Activated T-cell treated with anti-CD3 and anti-CD28 coated beads, Interleukin-2, amount 50 U/mL, for 24 hours (primary cell): ENCODE data around the gene ENG.
A peak's percentile ranks its signal among the peaks of the same experiment; 100 is the strongest.
"Not testable (repeated sequence)": the region's sequence is repeated elsewhere in the genome, so short reads cannot be mapped to it uniquely, and the experiment has no call there.

Experiments
- DNase-seq: peaks from one replicate; pipeline ENCODE4 v3.0.0-alpha.2; 2020
- H3K27ac Mint-ChIP-seq: 2 replicates; pipeline ENCODE4 v1.8.0; 2020; ENCODE audit warnings: mild to moderate bottlenecking, mixed read lengths
- H3K27me3 Mint-ChIP-seq: 2 replicates; pipeline ENCODE4 v1.8.0; 2020; ENCODE audit warnings: mixed read lengths
- H3K36me3 Mint-ChIP-seq: 2 replicates; pipeline ENCODE4 v1.8.0; 2020; ENCODE audit warnings: low read depth, mixed read lengths
- H3K4me1 Mint-ChIP-seq: 2 replicates; pipeline ENCODE4 v1.8.0; 2020; ENCODE audit warnings: low read depth, mixed read lengths
- H3K4me3 Mint-ChIP-seq: 2 replicates; pipeline ENCODE4 v1.8.0; 2020; ENCODE audit warnings: mild to moderate bottlenecking, moderate library complexity, mixed read lengths
- H3K9me3 Mint-ChIP-seq: 2 replicates; pipeline ENCODE4 v1.8.0; 2020; ENCODE audit warnings: mixed read lengths

Gene ENG

DNA sequence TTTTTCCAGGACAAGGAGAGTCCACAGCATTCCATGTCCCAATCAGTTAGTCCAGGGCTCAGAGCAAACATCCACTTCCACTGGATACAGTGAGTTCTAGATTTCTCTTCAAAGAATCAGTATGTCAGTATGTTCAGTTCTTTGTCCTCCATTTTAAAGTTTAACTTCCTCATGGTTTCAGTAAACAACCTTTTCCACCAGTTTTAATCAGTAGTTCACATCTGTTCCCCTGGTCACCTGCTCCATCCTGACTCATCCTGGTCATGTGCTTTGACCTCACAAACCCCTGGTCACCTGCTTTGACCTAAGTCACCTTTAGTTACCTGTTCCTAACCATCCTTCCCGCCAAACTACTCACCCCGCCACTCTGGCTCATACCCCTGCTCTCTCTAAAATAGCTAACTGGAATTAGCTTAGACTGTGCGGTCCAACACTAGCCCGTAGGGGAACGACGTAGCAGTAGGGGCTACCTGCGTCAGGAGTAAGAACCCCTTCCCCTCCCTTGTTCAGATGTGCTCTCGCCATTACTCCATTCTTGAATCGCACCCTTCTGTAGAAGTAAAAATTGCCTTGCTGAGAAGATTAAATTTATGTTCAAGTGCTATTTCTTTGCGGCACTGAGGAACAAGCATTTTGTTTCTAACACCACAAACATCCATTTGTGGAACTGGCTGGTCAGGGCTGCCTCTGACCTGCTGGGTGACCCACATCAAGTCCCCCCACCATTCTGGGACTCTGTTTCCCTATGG is 5.5 kb downstream of the ENG start:
- H3K4me1 Mint-ChIP-seq: peaks cover 16% of the 10 kb centered on the region
- no peak for DNase-seq
- H3K27ac Mint-ChIP-seq: no peak overlapping the region
- peaks cover 12% of the 10 kb centered on the region for H3K9me3 Mint-ChIP-seq
- H3K4me3 Mint-ChIP-seq: no peak overlapping the region
- no peaks in the 10 kb centered on the region for H3K27me3 Mint-ChIP-seq
- H3K36me3 Mint-ChIP-seq: peaks cover 26% of the 10 kb centered on the region

DNA sequence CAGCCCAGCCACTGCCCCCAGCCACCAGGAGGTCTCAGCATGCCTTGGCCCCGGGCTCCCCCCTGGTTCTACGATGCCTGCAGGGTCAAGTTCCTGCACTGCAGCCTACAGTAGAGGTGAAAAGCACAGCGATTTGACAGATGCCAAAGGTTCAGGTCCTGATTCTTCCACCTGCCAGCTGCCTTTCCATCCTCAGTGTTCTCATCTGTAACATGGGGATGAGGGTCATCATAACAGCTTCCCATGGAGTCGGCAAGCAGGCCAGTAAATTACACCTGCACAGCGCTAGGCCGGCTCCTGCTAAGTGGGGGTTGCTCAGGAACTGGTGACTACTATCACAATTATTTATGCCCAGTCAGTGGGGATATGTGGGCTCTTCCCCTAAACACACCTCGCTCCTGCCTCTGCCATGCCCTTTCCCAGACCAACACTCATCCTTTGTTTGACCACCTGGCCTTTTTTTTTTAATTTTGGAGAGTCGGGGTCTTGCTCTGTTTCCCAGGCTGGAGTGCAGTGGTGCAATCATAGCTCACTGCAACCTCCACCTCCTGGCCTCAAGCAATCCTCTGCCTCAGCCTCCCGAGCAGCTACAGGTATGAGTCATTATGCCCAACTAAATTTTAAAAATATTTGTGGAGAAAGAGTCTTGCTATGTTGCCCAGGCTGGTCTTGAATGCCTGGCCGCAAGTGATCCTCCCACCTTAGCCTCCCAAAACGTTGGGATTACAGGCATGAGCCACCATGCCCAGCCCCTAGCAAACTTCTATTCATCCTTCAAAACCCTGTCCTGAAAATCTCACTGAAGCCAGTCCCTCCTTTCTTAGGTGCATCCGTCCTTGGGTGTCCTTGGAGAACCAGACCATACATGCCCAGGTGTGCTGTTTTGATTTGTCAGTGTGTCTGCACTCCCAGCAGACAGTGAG is 6.4 kb downstream of the ENG start:
- no peak for DNase-seq
- no peak overlapping the region for H3K4me3 Mint-ChIP-seq
- peaks cover 12% of the 10 kb centered on the region for H3K9me3 Mint-ChIP-seq
- no peaks in the 10 kb centered on the region for H3K27me3 Mint-ChIP-seq
- H3K36me3 Mint-ChIP-seq: peaks cover 25% of the 10 kb centered on the region
- peaks cover 12% of the 10 kb centered on the region for H3K4me1 Mint-ChIP-seq
- no peak overlapping the region for H3K27ac Mint-ChIP-seq

DNA sequence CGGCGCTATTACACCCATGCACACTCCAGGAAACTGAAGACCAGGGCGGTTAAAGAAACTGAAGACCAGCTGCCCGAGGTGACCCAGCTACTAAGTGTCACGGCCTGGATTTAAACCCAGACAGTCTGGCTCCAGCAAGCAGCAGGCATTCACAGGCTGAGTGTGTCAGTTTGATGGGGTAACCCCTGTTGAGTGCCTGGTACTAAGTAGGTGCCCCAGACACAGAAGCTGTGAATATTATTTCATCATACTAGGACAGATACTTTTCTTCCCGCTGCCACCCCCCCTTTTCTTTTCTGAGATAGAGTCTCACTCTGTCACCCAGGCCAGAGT is 7.3 kb downstream of the ENG start:
- Mint-ChIP-seq H3K27me3 (no peaks in the 10 kb centered on the region), H3K36me3 (peaks cover 25% of the 10 kb centered on the region), H3K27ac (no peak overlapping the region), H3K4me3 (no peak overlapping the region), H3K9me3 (peaks cover 12% of the 10 kb centered on the region), H3K4me1 (peaks cover 3% of the 10 kb centered on the region)
- DNase-seq: no peak

DNA sequence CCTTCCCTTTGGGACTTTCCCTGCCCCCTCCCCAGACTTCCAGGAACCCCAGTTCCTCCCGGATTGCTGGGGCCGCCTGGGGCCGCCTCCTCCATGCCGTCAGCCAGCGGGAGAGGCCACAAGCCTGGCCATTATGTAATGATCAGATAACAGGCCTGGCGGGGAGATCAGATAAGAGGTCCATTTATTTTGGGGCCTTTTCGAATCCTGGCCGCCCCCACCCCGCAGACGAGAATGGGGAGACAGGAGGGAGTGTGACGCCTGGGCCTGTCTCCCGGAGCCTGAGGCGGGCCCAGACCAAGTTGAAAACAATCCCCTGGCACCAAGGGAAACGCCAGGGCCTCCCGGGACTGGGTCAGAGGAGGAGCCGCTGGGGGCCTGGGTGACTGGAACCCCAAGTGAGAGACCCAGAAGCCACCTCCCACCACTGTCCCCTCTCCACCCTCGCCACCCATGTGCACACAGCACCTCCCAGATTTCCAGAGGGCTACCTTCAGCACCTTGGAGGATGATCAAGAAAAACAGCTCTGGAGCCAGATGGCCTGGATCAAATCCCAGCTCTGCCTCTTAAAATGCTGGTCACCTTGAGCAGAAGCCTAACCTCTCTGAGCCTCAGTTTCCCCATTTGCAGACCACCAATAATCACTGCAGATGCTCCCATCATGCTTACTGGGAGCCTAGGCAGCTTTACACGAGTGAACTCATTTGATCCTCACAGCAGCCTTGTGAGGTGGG is 7.8 kb downstream of the ENG start:
- DNase-seq: no peak
- H3K4me1 Mint-ChIP-seq: no peaks in the 10 kb centered on the region

DNA sequence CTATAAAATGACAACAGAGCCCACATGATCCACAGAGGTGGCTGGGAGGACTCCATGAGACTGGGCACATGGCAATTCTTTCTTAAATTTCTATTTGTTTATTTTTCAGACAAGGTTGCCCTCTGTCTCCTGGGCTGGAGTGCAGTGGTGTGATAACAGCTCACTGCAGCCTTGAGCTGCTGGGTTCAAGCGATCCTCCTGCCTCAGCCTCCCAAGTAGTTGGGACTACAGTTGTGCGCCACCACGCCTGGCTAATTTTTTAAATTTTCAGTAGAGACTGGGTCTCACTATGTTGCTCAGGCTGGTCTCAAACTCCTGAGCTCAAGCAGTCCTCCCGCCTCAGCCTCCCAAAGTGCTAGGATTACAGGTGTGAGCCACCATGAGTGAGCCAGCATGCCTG is 8.8 kb downstream of the ENG start:
- not testable (repeated sequence) for DNase-seq, H3K27me3 Mint-ChIP-seq, H3K27ac Mint-ChIP-seq, H3K4me1 Mint-ChIP-seq, H3K4me3 Mint-ChIP-seq
- peaks cover 22% of the 10 kb centered on the region for H3K36me3 Mint-ChIP-seq
- H3K9me3 Mint-ChIP-seq: peaks cover 12% of the 10 kb centered on the region

More for the DNA sequence above, 7.8 kb downstream of the ENG start:
- Mint-ChIP-seq H3K36me3 (peaks cover 25% of the 10 kb centered on the region), H3K27me3 (no peaks in the 10 kb centered on the region), H3K9me3 (peaks cover 12% of the 10 kb centered on the region), H3K27ac (no peak overlapping the region), H3K4me3 (no peak overlapping the region)

DNA sequence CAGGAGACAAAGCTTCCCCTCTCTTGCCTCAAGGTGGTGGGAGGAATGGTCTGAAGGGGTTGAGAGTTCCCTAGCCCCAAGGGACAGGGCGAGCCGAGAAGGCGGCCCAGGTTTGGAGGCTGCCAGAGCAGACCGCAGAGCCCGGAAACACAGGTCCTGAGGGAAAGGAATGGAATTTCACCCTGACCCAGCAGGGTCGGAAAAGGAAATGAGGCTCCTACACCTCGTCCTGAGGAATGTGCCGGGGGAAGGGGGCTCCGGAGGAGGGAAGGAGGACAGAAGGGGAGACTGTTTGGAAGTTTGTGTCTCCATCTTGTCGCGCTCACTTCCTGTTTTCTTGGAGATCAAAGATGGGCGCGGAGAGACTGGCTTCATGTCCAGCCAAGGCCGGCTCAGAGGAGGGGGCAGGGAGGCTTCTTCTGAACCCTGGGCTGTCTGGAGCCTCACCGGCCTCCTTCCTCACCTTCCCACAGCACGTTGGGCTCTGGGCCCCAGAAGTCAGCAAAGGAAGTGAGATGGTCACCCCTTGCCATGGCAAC is 9.6 kb downstream of the ENG start:
- Mint-ChIP-seq H3K9me3 (peaks cover 12% of the 10 kb centered on the region), H3K36me3 (peaks cover 17% of the 10 kb centered on the region), H3K4me3 (no peak overlapping the region), H3K27ac (no peak overlapping the region), H3K27me3 (no peaks in the 10 kb centered on the region), H3K4me1 (no peaks in the 10 kb centered on the region)
- DNase-seq: no peak

DNA sequence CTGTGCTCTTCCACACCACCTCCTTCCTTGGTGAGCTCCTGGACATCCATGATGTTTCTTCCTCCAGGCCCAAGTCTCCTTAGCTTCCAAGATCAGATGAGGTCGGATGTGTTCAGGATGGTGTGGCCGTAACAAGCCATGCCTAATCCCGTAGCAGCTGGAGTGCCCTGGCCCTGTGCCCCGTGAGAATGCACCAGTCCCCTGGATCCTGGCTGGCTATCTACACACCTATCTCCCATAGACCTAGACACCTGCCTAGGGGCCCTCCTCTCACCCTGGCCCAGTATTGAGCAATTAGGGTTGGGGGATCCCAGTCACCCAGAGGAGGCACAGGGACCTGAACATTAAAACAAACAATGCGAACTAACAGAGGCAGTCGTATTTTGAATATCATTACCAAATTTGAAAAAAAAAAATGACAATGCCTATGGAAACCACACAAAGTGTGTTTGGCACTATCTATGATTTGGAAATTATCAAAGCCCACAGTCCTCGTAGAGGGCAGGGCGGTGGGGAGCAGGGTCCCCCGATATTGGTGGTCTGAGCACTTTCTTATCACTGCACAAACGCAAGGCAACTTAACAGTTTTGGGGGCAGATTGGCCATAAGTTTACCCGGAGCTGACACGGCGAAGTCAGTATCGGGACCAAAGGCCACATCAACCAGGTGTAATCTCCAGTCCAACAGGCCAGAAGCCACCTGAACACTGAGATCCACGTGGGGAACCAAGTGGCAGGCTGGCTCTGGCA is 13.2 kb downstream of the ENG start:
- H3K9me3 Mint-ChIP-seq: no peaks in the 10 kb centered on the region
- H3K4me3 Mint-ChIP-seq: no peak overlapping the region
- H3K27me3 Mint-ChIP-seq: no peaks in the 10 kb centered on the region
- H3K27ac Mint-ChIP-seq: no peak overlapping the region
- DNase-seq: no peak
- H3K4me1 Mint-ChIP-seq: no peaks in the 10 kb centered on the region
- H3K36me3 Mint-ChIP-seq: no peaks in the 10 kb centered on the region

DNA sequence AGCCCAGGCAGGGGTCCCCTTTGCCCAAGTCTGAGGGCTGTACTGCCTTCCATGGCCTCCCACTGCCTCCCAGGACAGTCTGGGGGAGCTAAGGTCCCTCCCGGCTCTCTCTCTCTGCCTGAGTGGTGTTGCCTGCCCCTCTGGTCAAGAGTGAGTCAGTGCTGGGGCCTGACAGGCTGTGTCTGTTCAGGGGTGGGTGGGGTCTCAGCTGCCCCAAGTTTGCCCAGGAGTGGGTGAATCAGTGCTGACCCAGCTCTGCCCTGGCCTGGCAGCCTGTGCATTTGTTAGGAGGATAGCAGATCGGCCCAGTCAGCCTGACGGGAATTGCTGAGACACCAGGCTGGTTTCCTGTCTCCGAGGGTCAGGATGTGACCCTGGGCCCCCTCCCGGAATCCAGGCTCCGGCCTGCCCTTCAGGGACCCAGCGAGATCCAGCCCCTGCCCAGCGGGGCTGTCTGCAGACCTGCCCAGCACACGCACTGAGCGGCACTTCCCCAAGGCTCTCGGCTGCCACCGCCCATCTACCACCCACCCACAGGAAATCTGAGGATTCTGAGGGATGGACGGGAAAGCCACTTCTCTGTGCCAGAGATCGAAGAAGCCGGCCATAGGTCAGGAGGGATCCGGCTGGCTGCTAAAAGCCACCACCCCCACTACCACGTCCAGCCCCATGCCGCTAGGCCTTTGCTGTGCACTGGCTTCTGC is 15.9 kb downstream of the ENG start:
- H3K27me3 Mint-ChIP-seq: no peaks in the 10 kb centered on the region
- DNase-seq: no peak
- no peaks in the 10 kb centered on the region for H3K36me3 Mint-ChIP-seq
- H3K9me3 Mint-ChIP-seq: no peaks in the 10 kb centered on the region
- peaks cover 13% of the 10 kb centered on the region for H3K4me1 Mint-ChIP-seq
- no peak overlapping the region for H3K27ac Mint-ChIP-seq
- no peak overlapping the region for H3K4me3 Mint-ChIP-seq

DNA sequence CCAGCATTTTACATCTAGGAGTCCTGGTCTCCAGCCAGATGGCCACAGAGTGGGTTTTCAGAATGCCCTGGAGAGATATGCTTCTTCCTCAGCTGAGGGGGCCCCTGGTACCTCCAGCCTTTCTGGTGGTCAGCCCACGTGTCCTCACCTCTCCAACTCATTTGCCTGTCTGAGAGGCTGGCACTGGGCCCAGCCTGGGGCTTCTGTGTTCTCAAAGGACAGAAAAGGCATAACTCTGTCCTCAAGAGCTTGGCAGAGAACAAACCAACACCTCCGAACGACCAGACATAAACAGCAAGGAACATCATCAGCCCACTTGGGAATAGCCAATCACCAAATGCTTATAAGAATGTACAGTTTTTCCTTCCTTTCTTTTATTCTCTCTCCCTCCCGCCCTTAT is 17.1 kb downstream of the ENG start:
- Mint-ChIP-seq H3K27me3 (no peaks in the 10 kb centered on the region), H3K4me3 (no peak overlapping the region), H3K27ac (no peak overlapping the region), H3K9me3 (no peaks in the 10 kb centered on the region), H3K4me1 (peaks cover 20% of the 10 kb centered on the region), H3K36me3 (no peaks in the 10 kb centered on the region)
- DNase-seq: no peak

DNA sequence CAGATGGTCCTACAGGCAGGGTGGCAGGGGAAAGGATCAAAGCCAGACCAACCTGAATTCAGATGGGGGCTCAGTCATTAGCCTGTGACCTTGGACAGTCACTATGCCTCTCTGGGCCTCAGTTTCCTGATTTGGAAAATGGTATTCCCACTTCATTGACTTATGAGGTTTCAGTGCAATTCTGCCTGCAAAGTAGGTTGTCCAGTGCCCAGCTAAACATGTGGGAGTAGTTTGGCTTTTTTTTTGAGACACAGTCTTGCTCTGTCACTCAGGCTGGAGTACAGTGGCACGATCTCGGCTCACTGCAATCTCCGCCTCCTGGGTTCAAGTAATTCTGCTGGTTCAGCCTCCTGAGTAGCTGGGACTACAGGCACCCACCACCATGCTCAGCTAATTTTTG is 17.9 kb downstream of the ENG start:
- H3K36me3 Mint-ChIP-seq, DNase-seq, H3K27ac Mint-ChIP-seq, H3K4me3 Mint-ChIP-seq, H3K27me3 Mint-ChIP-seq, H3K9me3 Mint-ChIP-seq: not testable (repeated sequence)
- H3K4me1 Mint-ChIP-seq: peaks cover 23% of the 10 kb centered on the region

DNA sequence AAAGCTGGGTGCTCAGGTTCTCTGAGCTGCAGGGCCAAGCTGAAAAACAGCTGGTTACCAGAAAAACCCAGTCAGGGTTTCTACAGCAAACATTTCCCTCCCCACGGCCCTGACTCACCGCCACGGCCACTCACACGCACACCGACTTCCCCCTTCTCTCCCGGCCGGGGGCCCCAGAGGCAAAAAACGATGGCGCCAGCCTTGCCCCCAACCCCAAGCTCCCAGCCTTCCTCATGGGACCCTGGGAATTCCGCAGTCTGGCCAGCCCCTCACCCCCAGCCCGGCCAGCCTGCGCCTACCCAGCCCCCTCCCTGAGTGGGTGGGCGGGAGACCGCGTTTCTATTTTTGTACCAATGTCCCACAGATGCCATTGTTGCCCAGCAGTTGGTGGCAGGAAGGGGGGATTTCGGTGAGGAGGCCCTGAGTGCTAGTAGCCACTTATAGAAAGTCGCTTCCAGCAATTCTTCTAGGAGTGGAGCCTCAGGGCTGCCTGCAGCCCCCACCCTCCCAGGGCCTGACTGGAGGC is 18.4 kb downstream of the ENG start:
- DNase-seq: no peak
- Mint-ChIP-seq H3K27ac (no peak overlapping the region), H3K9me3 (no peaks in the 10 kb centered on the region)

DNA sequence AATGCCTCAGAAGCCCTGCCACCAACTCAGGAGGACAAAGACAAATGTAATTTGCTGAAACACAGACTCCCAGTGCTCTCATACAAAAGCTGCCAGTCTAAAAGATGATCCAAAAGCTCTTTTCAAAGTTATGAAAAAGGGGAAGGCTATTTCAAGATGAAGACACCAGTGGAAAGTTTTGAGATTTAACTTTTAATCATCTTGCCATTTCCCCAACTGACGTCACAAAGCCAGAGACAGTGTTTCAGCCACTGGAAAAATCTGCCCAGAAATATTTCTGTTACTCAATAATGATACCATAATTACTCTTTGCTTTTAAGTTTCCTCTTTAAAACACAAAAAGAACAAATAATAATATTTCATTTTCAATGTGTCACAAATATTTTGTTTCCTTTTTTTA is 20.9 kb downstream of the ENG start:
- no peak for DNase-seq
- H3K4me1 Mint-ChIP-seq: peaks cover 23% of the 10 kb centered on the region
- H3K27ac Mint-ChIP-seq: peak overlapping the region; percentile 45

More for the DNA sequence above, 18.4 kb downstream of the ENG start:
- H3K36me3 Mint-ChIP-seq: no peaks in the 10 kb centered on the region
- no peaks in the 10 kb centered on the region for H3K27me3 Mint-ChIP-seq
- H3K4me1 Mint-ChIP-seq: peaks cover 23% of the 10 kb centered on the region
- no peak overlapping the region for H3K4me3 Mint-ChIP-seq

DNA sequence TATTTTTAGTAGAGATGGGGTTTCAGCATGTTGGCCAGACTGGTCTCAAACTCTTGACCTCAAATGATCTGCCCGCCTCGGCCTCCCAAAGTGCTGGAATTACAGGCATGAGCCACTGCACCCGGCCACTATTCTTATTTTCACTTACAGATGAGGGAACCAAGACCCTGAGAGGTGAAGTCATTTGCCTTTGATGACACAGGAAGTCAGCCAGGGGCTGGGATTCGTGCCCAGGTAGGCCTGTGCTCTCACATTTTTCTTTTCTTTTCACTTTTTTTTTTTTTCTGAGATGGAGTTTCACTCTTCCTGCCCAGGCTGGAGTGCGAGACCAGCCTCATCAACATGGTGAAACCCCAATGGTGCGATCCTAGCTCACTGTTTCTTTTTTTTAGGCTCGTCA is 22.2 kb downstream of the ENG start:
- H3K9me3 Mint-ChIP-seq: no peaks in the 10 kb centered on the region
- DNase-seq: no peak
- H3K4me3 Mint-ChIP-seq: no peak overlapping the region
- H3K27me3 Mint-ChIP-seq: no peaks in the 10 kb centered on the region
- H3K27ac Mint-ChIP-seq: peak overlapping the region; percentile 80
- H3K4me1 Mint-ChIP-seq: peaks cover 23% of the 10 kb centered on the region
- peaks cover 8% of the 10 kb centered on the region for H3K36me3 Mint-ChIP-seq

More for the DNA sequence above, 20.9 kb downstream of the ENG start:
- no peak overlapping the region for H3K4me3 Mint-ChIP-seq
- peaks cover 8% of the 10 kb centered on the region for H3K36me3 Mint-ChIP-seq
- no peaks in the 10 kb centered on the region for H3K27me3 Mint-ChIP-seq
- no peaks in the 10 kb centered on the region for H3K9me3 Mint-ChIP-seq
